ENCODE data around the gene ATE1.

GRCh38 chr10:121713486-121713885 is 214.3 kb downstream of the ATE1 start:
- no peak for TF ChIP-seq NFRKB (IDR thresholded peaks at IDR 0.05)
- no peak for TF ChIP-seq ARNT (IDR thresholded peaks at IDR 0.05)
- TF ChIP-seq PKNOX1 (IDR thresholded peaks at IDR 0.05), result no peak
- TF ChIP-seq LEF1 (IDR thresholded peaks at IDR 0.05; ENCODE audit: borderline replicate concordance), result no peak
- TF ChIP-seq FOXM1 (IDR thresholded peaks at IDR 0.05; ENCODE audit: borderline replicate concordance), result no peak
- TF ChIP-seq FOXK2 (IDR thresholded peaks at IDR 0.05), result no peak
- no peak for TF ChIP-seq L3MBTL2 (conservative IDR thresholded peaks at IDR 0.05)
- TF ChIP-seq SUZ12 (IDR thresholded peaks at IDR 0.05), result no peak
- no peak for TF ChIP-seq FOXA1 (IDR thresholded peaks at IDR 0.05)
- TF ChIP-seq SP1 (IDR thresholded peaks at IDR 0.05), result no peak
- TF ChIP-seq ELF4 (IDR thresholded peaks at IDR 0.05), result no peak

All from HEK293T (cell line).